NCI-H226 (cell line): ENCODE results near the gene ERF.

Source experiments
- DNase-seq: peaks from one replicate; pipeline ENCODE4 v3.0.0-alpha.2; 2015

The ERF gene

GRCh38 chr19:42234364-42234763 lies 20.6 kb downstream of the ERF start:
- DNase-seq, result no peak

DNA sequence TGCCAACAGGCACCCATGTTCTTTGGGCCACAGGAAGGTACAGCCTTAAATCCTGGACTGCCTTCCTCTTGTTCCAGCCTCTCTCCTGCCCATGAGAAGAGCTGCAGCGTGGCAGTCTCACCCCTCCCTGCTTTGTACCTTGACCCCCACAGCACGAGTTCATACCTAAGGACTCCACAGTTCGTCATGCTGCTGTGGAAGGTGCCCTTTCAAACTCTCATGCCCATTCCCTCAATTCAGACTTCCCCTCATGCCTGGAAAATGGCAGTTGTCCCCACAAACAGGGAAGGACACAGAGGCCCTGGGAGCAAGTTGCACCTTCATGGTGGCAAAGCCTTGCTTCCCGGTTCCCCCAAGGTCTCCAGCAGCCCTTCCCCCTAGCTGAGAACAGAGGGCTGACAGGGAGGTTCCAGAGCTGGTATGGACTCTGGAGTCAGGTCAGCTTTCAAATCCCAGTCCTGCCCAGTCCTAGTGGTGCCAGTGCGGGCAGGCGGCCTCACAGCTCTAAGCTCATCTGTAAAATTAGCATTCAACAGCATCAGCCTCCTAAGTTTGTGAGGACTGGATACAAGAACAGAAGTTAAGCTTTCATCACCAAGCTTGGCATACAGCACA lies 21.1 kb downstream of the ERF start:
- no peak for DNase-seq

DNA sequence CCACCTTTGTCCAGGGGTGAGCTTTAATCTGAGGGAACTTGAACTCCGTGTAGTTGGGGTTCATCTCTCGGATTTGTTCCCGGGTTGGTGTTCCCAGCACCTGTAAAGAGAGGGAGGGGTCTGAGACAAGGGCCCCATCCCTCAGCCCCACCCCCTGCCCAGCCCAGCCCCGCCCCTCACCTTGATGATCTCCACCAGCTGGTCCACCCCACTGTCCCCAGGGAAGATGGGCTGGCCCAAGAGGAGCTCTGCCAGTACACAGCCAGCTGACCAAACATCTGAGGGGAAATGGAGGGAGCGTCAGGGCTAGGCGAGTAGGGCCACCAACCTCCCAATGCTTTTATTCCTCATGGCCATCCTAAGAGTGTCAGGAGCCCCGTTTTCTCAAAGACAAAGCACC lies 21.8 kb downstream of the ERF start:
- DNase-seq, result no peak

GRCh38 chr19:42232435-42232834 lies 22.5 kb downstream of the ERF start:
- no peak for DNase-seq

DNA sequence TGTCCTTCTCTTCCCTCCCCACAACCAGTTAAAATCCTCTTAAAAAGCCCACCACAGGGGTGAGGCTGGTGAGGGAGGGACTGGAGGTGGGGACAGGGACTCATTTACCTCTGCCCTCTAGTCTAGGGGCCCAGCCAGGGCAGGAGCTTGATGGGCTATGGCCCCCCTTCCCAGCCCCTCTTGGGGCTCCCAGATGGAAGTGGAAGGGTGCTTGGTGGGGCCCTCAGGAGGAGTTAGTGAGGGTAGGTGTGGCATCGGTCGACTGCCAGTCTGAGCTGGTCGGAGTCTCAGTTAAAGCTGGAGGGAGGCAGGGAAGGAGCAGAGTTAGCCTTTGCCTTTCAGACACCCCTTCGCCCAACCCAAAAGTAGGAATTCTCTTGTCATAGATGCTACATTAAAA lies 24.4 kb downstream of the ERF start:
- no peak for DNase-seq

- no peak for DNase-seq
Measured at GRCh38 chr19:42229855-42230351, 25.0 kb downstream of the ERF start.

DNA sequence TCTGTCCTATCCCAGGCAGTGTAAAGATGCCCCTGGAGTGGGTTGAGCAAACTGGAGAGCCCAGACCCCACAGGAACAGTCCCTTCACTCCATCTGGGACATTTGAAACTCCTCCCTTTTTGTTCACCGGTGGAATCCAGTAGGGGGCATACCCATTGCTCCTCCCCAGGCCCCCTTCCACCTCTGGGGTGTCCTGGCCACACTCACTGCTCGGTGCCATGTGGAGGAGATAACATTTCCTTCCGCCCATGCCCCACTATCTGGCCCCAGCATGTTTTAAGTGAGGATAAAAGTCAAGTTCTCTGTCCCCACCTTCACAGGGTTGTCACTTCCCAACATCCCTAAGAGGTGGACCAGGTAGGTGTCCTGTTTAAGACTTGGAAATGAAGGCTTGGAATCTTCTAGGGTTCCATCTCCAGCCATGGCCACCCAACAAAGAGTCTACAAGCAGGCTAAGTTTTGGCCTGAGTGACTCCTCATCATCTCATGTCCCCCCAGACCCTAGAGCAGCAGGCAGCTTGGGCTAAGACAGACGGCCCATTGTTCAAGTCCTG lies 25.6 kb downstream of the ERF start:
- DNase-seq, result no peak

DNA sequence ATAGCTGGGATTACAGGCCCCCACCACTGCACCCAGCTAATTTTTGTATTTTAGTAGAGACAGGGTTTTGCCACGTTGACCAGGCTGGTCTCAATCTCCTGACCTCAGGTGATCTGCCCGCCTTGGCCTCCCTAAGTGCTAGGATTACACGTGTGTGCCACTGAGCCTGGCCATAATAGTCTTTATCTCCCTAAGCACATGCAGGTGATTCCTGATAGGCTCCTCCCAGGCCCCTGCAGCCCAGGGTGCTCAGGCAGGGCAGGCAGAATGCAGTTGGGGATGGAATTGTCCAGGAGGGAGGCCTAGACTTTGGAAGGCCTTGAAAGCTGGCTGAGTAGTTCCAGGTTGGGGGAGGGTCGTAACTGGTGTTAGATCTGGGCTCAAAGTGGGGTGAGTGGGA lies 26.3 kb downstream of the ERF start:
- DNase-seq, result no peak

DNA sequence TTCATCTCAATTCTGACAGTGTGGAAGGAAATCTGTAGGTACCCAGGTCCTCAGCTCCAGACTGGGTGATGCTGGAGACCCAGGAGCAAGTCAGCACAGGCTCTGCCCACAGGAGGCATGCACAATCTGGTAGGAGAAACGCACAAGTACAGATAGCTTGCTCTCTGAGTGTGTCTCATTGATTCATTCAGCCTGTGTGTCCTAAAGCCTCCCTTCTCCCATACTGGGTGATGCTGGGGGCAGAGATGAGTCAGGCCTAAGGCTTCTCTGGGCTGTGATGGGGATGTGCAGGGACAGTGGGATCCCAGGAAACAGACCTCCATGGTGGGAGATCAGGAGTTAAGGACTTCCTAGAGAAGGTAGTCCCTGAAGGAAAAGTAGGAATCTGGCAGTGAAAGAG lies 28.0 kb downstream of the ERF start:
- no peak for DNase-seq

DNA sequence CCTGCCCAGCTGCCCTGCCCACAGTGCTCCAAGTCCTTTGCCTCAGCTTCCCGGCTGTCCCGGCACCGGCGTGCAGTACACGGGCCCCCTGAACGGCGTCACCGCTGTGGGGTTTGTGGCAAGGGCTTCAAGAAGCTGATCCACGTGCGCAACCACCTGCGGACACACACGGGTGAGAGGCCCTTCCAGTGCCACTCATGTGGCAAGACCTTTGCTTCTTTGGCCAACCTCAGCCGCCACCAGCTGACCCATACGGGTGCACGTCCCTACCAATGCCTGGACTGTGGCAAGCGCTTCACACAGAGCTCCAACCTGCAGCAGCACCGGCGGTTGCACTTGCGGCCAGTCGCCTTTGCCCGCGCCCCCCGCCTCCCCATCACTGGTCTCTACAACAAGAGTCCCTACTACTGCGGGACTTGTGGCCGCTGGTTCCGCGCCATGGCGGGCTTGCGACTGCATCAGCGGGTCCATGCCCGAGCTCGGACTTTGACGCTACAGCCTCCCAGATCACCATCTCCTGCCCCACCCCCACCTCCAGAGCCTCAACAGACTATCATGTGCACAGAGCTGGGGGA lies 29.1 kb downstream of the ERF start:
- no peak for DNase-seq

DNA sequence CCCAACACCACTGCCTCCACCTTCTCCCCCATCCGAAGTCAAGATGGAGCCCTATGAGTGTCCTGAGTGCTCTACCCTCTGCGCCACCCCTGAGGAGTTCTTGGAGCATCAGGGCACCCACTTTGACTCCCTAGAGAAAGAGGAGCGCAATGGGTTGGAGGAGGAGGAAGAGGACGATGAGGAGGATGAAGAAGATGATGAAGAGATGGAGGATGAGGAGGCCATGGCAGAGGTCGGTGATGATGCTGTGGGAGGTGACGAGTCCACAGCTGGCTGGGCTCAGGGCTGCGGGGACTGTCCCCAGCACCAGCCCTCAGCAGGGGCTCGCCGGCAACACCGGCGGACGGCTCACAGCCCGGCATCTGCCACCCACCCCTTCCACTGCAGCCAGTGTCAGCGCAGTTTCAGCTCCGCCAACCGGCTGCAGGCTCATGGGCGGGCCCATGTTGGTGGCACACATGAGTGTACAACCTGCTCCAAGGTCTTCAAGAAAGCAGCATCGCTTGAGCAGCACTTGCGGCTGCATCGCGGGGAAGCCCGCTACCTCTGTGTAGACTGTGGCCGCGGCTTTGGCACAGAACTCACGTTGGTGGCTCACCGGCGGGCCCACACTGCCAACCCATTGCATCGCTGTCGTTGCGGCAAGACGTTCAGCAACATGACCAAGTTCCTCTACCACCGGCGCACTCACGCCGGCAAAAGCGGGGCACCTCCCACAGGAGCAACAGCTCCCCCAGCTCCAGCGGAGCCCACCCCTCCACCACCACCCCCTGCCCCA lies 29.8 kb downstream of the ERF start:
- DNase-seq, result no peak

DNA sequence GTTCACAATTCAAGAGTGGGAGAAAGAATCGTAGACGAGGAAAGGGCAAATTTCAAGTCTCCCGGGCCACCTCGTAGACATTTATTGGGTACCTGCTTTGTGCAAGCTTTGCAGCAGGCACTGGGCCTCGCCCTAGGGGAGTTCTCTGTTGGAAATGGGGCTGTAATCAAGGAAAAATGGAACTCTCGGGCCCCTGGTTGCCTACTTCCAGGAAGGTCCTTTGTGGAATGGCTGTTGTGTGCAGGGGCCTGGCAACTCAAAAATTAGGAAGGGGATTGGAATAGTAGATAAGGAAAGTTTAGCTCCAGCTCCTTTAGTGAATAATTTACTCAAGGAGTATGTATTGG lies 34.2 kb downstream of the ERF start:
- DNase-seq, result no peak

DNA sequence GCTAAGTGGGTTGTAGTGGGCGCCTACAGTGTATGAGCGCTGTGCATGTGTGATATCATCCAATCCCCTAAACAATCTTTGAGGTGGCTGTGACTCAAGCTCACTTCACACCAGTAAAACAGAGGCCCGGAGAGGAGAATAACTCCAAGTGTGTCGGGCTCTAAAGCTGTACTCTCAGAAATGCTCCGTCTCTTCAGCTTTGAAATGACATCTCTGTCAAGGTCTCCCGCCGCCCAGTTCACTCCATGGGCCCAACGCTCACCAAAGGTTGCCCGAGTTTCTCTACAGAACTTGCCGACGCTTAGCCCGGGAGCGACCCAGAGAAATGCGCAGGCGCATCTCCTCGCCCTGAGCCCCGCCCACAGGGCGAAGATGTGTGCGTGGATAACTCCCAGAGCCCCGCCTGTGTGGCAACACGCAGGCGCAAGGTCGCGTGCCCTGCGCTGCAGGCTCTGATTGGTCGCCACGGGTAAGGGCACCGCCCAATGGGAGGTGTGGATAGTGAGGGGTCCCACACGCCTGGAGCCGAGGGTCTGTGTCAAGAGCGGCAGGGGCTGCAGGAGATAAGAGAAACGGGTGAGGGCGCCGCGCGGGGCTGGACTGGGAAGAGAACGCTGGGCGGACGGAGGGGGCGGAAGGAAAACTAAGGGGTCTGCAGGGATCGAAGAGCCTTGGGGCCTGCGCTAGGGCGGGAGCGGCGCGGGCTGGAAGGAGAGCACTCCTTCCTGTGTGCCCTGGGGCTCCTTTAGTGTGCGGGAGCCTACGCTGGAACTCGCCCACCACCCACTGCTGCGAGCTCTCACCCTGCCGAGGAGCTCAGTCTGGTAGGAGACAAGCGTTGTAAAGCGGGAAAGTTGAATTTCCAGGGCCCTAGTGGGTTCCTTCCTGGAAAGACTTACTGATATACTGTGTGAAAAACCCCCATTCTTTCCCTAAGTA lies 34.8 kb downstream of the ERF start, which contains the start of gene ZNF526:
ZNF526 (plus strand) TSS at position 501 of the 939 bp plus-strand sequence. CDS start 4,092 bp downstream, outside the sequence.
- peak; percentile 95 for DNase-seq

DNA sequence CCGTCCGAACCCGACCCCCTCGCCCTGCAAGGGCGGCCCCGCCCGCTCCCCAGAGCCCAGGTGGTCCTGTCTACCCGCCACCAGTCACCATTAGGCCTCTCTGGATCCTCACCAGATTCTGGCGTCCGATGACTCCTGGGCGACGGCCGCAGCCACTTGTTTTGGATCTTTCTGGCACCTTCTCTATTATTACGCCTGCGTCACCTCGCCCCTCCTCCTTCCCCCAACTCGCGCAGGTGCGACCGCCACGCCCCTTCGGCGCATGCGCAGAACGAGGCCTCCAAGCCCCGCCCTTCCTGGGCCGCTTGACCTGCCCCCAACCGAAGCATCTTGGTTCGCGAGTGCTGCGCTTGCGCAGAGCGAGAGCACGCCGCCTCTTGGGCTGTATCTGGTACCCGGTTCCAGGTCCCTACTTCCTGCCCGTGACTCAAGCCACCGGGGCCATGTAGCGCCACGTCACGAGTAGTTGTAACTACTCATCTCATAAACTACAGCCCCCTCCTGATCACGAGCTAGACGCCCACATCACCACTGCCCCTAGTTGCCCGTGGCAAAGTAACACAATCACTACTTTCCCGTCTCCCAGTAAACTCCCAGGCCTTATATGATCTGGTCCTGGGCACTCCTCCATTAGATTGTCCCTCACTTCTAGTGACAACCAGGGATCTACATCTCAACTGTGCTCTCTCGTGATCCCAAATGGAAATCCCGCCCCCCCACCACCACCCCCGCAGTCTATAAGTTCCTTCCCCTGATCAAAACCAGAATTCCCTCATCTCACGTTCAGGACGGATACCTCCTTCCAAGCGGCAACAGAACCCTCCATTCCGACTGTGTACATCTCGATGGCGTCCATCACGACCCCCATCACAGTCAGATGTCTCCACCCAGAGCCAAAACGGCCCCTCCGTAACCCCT lies 37.1 kb downstream of the ERF start, which contains the start of gene DEDD2:
DEDD2 (minus strand) TSS at position 158 of the 918 bp plus-strand sequence. CDS start 670 bp downstream, outside the sequence.
- DNase-seq, result peak; percentile 87

- DNase-seq, result no peak
Measured at GRCh38 chr19:42216653-42217519, 38.0 kb downstream of the ERF start.

DNA sequence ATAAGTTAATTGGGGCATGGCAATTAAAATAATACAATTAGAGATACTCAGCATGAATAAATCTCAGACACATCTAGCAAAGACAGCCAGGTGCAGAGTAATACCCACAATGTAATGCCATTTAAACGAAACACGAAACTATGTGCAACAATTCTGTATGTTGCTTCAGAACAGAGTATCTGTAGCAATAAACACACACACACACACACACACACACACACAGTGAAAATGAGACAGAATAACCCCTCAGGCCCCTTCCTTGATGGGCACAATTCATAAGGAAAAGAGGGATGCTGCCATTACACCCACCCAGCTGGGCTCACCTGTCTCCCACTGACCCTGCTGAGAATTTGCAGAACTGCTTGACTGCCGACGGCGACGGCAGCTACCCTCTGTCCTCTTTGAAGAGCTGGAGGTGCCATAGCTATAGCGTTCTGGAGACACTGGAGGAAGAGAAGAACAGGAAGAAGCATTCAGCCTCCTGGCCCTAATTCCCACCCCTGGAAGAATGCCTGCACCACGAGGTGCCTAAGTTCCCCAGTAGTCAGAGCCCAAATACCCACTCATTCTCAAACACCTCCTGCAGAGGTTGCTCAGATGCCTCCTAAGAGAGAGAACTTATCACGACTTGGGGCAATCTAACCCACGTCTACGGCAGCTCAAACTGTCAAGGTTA lies 40.0 kb downstream of the ERF start:
- no peak for DNase-seq

- DNase-seq, result no peak
Measured at GRCh38 chr19:42212886-42213285, 42.0 kb downstream of the ERF start.

- no peak for DNase-seq
Measured at GRCh38 chr19:42208612-42209011, 46.3 kb downstream of the ERF start.

DNA sequence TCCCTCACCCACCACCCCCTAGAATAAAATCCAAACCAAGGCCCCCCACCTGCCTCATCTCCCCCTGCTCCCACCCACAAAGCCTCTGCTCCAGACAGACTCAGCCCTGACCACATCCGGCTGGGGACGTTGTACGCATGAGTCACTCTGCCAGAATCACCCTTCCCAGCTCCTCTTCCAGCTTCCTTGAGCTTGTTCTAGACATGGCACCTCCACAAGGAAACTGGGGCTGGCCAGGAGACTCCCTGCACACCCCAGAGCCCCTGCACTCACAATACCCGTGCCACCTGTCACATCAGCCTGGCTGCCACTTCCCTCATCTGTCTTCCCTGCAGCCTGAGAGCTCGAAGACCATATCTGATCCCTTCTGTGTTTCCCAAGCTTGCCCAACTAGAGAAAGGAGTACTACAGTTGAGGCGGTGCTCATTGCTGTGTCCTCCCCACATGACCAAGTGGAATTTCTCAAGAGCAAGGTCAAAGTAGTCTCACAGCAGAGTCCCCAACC lies 47.1 kb downstream of the ERF start:
- peak; percentile 64 for DNase-seq
